Right atrium auricular region (tissue), 2 donors: ENCODE data around the gene CCDC32. TPM values are rescaled to one million over a fixed set of nuclear protein-coding genes. Genes with fewer than 3 reads are reported as not detected.

ENCODE experiments used
- DNase-seq: peaks from one replicate; pipeline ENCODE4 v3.0.0-alpha.2; 2019; ENCODE audit warnings: low spot score
- H3K27ac ChIP-seq, 2 donors: fragments of 200-600 bp; sonication (generic); 1 replicate in 1 of 2; 2 replicates in 1 of 2; pipeline ENCODE4 v1.5.1; 2016 to 2019
- H3K27me3 ChIP-seq, 2 donors: fragments of 200-600 bp; sonication (generic); one replicate each; pipeline versions ENCODE4 v1.5.1 to v1.6.0; 2017 to 2019
- H3K36me3 ChIP-seq: fragments of 200-600 bp; sonication (generic); one replicate; pipeline ENCODE4 v1.5.1; 2016
- H3K4me1 ChIP-seq, 2 donors: fragments of 200-600 bp; sonication (generic); one replicate each; pipeline versions ENCODE4 v1.5.1 to v1.6.0; 2017 to 2019
- H3K4me3 ChIP-seq, 2 donors: fragments of 200-600 bp; sonication (generic); 1 replicate in 1 of 2; 2 replicates in 1 of 2; pipeline ENCODE4 v1.5.1; 2017 to 2019; ENCODE audit warnings: mild to moderate bottlenecking in 1 of 2, moderate library complexity in 1 of 2
- H3K9me3 ChIP-seq, 2 donors: fragments of 200-600 bp; sonication (generic); one replicate each; pipeline ENCODE4 v1.5.1; 2019
- CTCF ChIP-seq, 2 donors: fragments of 200-600 bp; sonication (generic); IDR thresholded peaks; one replicate each; pipeline ENCODE4 v1.5.1; 2019; ENCODE audit warnings: antibody characterized with exemption in 2 of 2
- total RNA-seq, 2 donors: library from RNA; depleted of rRNA; stranded (reverse); fragments of >200 nt; gene quantifications; one replicate each; pipeline ENCODE4 v1.1.0, GENCODE V29; 2016

Gene CCDC32
- total RNA-seq, 2 donors from 2014 or later: 18.7 to 30.2 TPM

- no peaks in the 10 kb centered on the region for H3K4me1 ChIP-seq
- no peak for TF ChIP-seq CTCF (IDR thresholded peaks at IDR 0.05)
- H3K9me3 ChIP-seq: no peaks in the 10 kb centered on the region
- DNase-seq: no peak
- no peaks in the 10 kb centered on the region for H3K27me3 ChIP-seq
- H3K27ac ChIP-seq: no peak overlapping the region
- H3K4me3 ChIP-seq: no peak overlapping the region
- no peaks in the 10 kb centered on the region for H3K36me3 ChIP-seq
Measured at GRCh38 chr15:40525855-40526254, 39.0 kb downstream of the CCDC32 start.

- H3K27ac ChIP-seq: no peak overlapping the region
- H3K4me1 ChIP-seq: no peaks in the 10 kb centered on the region
- TF ChIP-seq CTCF (IDR thresholded peaks at IDR 0.05): no peak
- no peak for DNase-seq
- no peaks in the 10 kb centered on the region for H3K27me3 ChIP-seq
- no peak overlapping the region for H3K4me3 ChIP-seq
- no peaks in the 10 kb centered on the region for H3K9me3 ChIP-seq
- H3K36me3 ChIP-seq: no peaks in the 10 kb centered on the region
Measured at GRCh38 chr15:40523611-40524010, 41.2 kb downstream of the CCDC32 start.

GRCh38 chr15:40516322-40516721, 48.5 kb downstream of the CCDC32 start:
- no peak for TF ChIP-seq CTCF (IDR thresholded peaks at IDR 0.05)
- H3K9me3 ChIP-seq: no peaks in the 10 kb centered on the region
- H3K27ac ChIP-seq: no peak overlapping the region
- no peak overlapping the region for H3K4me3 ChIP-seq
- H3K4me1 ChIP-seq: peaks cover 0 to 9% of the 10 kb centered on the region in 2 donors
- H3K36me3 ChIP-seq: no peaks in the 10 kb centered on the region
- no peak for DNase-seq
- H3K27me3 ChIP-seq: no peaks in the 10 kb centered on the region

- H3K27me3 ChIP-seq: no peaks in the 10 kb centered on the region
- no peak for TF ChIP-seq CTCF (IDR thresholded peaks at IDR 0.05)
Measured at GRCh38 chr15:40513609-40514008, 51.2 kb downstream of the CCDC32 start.

GRCh38 chr15:40512440-40512839, 52.4 kb downstream of the CCDC32 start:
- Histone ChIP-seq H3K9me3 (no peaks in the 10 kb centered on the region), H3K4me1 (peaks cover 0 to 14% of the 10 kb centered on the region in 2 donors), H3K36me3 (no peaks in the 10 kb centered on the region), H3K4me3 (no peak overlapping the region), H3K27ac (no peak overlapping the region), H3K27me3 (no peaks in the 10 kb centered on the region)
- no peak for DNase-seq
- TF ChIP-seq CTCF (IDR thresholded peaks at IDR 0.05): no peak

More at GRCh38 chr15:40513609-40514008, 51.2 kb downstream of the CCDC32 start:
- H3K27ac ChIP-seq: no peak overlapping the region
- H3K4me3 ChIP-seq: no peak overlapping the region
- H3K4me1 ChIP-seq: peaks cover 0 to 14% of the 10 kb centered on the region in 2 donors
- H3K36me3 ChIP-seq: no peaks in the 10 kb centered on the region
- DNase-seq: no peak
- H3K9me3 ChIP-seq: no peaks in the 10 kb centered on the region

- Histone ChIP-seq H3K4me1 (peaks cover 0 to 23% of the 10 kb centered on the region in 2 donors), H3K27me3 (no peaks in the 10 kb centered on the region), H3K36me3 (no peaks in the 10 kb centered on the region), H3K27ac (peak overlapping the region in 1 of 2 donors; percentile 38), H3K9me3 (no peaks in the 10 kb centered on the region), H3K4me3 (peak overlapping the region; percentile 38 to 59)
- no peak for TF ChIP-seq CTCF (IDR thresholded peaks at IDR 0.05)
- DNase-seq: no peak
Measured at GRCh38 chr15:40511472-40512133, 53.2 kb downstream of the CCDC32 start.
